ENCODE results near the gene OSBP2.
"Not testable (repeated sequence)": the region's sequence is repeated elsewhere in the genome, so short reads cannot be mapped to it uniquely, and the experiment has no call there.

Gene OSBP2

GRCh38 chr22:30674482-30674881 is 20.2 kb upstream of the OSBP2 start:
- H3K4me3 ChIP-seq (ENCODE audit: low read depth, low read length): no peak overlapping the region
- no peak for DNase-seq (ENCODE audit: low read depth)
- no peak for TF ChIP-seq CTCF (IDR thresholded peaks at IDR 0.05; ENCODE audit: insufficient read depth, low read depth, low read length, missing control alignments)

- no peak overlapping the region for H3K4me3 ChIP-seq (ENCODE audit: low read depth, low read length)
- TF ChIP-seq CTCF (IDR thresholded peaks at IDR 0.05; ENCODE audit: insufficient read depth, low read depth, low read length, missing control alignments): no peak
- no peak for DNase-seq (ENCODE audit: low read depth)
Measured at GRCh38 chr22:30675436-30675835, 19.2 kb upstream of the OSBP2 start.

- not testable (repeated sequence) for DNase-seq (ENCODE audit: low read depth); H3K4me3 ChIP-seq (ENCODE audit: low read depth, low read length)
Measured at GRCh38 chr22:30676565-30676964, 18.1 kb upstream of the OSBP2 start.

GRCh38 chr22:30679895-30680690 is 14.6 kb upstream of the OSBP2 start:
- DNase-seq (ENCODE audit: low read depth); H3K4me3 ChIP-seq (ENCODE audit: low read depth, low read length): not testable (repeated sequence)

GRCh38 chr22:30680991-30681770 is 13.5 kb upstream of the OSBP2 start:
- DNase-seq (ENCODE audit: low read depth): no peak
- no peak overlapping the region for H3K4me3 ChIP-seq (ENCODE audit: low read depth, low read length)
- TF ChIP-seq CTCF (IDR thresholded peaks at IDR 0.05; ENCODE audit: insufficient read depth, low read depth, low read length, missing control alignments): no peak

GRCh38 chr22:30681831-30682230 is 12.8 kb upstream of the OSBP2 start:
- DNase-seq (ENCODE audit: low read depth): no peak
- TF ChIP-seq CTCF (IDR thresholded peaks at IDR 0.05; ENCODE audit: insufficient read depth, low read depth, low read length, missing control alignments): no peak
- no peak overlapping the region for H3K4me3 ChIP-seq (ENCODE audit: low read depth, low read length)

GRCh38 chr22:30685178-30685577 is 9.5 kb upstream of the OSBP2 start:
- no peak for TF ChIP-seq CTCF (IDR thresholded peaks at IDR 0.05; ENCODE audit: insufficient read depth, low read depth, low read length, missing control alignments)
- no peak for DNase-seq (ENCODE audit: low read depth)
- no peak overlapping the region for H3K4me3 ChIP-seq (ENCODE audit: low read depth, low read length)

- no peak for DNase-seq (ENCODE audit: low read depth)
- no peak for TF ChIP-seq CTCF (IDR thresholded peaks at IDR 0.05; ENCODE audit: insufficient read depth, low read depth, low read length, missing control alignments)
- no peak overlapping the region for H3K4me3 ChIP-seq (ENCODE audit: low read depth, low read length)
Measured at GRCh38 chr22:30687358-30687757, 7.3 kb upstream of the OSBP2 start.
